ENCODE measurements around the gene C1orf50.

The C1orf50 gene

DNA sequence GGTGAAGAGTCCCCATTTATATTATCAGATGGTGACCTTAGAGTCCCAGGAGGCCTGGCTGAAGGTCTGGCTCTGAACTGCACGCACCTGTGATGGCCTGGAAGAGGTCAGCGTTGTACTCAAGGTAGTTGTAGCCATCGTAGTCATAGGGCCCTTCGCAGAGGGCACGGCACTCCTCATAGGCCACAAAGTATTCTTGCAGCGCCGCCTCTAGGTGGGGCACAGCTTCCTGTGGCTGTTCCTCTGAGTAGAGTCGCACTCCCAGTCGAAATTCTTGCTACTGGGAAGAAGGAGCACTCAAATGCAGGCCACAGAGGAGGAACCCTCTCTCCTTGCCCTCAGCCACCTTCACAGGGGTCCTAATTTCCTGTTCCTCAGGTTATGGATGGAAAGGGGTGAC lies 7.9 kb upstream of the C1orf50 start:
- DNase-seq (ENCODE audit: low read depth in 2 of 2), result no peak

DNA sequence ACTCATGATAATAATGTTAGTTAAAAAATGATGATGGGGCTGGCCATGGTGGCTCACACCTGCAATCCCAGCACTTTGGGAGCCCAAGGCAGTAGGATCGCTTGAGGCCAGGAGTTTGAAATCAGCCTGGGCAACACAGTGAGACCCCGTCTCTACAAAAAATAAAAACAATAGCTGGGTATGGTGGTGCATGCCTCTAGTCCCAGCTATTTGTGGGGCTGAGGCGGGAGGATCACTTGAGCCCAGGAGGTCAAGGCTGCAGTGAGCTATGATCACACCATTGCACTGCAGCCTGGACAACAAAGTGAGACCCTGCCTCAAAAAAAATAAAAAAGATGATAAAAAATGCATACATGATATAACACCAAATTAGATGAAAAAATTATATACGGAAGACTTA lies 5.5 kb upstream of the C1orf50 start:
- DNase-seq (ENCODE audit: low read depth in 2 of 2), result no peak

DNA sequence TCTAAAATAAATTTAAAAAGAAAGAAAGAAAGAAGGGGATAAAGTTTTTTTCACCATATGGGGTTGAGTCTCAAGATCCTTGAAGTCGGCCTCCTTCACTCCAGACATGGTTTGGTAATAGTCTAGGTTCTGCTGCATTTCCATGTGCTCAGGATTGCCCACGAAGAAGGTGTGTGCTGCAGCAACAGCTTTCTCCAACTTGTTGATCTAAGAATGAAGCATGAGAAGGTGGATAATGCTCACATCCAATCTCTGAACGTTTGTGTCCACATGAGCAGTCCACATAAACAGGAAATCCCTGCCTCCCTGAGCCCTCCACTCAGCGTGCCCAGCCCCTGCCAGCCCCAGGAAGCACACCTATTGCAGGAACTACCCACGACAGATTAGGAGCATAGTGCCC lies 4.8 kb upstream of the C1orf50 start:
- no peak for DNase-seq (ENCODE audit: low read depth in 2 of 2)

DNA sequence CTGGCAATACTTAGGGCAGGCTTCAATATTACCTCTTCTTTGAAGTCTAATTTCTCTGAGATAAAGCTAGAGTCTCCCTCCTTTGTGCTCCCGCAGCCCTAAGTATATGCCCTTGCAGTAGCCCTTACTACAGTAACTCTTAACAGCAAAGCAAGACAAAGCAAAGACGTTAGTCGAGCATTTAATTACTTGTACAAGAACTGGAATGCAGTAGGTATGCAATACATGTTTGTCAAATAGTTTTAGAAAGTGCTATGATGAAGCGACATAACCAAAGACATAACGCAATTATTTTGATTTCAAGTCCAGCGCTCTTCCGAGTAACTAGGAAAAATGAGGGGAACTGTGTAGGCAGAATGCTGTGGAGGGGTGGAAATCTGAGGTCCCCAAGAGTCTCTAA lies 1.8 kb upstream of the C1orf50 start:
- DNase-seq (ENCODE audit: low read depth in 2 of 2), result no peak

DNA sequence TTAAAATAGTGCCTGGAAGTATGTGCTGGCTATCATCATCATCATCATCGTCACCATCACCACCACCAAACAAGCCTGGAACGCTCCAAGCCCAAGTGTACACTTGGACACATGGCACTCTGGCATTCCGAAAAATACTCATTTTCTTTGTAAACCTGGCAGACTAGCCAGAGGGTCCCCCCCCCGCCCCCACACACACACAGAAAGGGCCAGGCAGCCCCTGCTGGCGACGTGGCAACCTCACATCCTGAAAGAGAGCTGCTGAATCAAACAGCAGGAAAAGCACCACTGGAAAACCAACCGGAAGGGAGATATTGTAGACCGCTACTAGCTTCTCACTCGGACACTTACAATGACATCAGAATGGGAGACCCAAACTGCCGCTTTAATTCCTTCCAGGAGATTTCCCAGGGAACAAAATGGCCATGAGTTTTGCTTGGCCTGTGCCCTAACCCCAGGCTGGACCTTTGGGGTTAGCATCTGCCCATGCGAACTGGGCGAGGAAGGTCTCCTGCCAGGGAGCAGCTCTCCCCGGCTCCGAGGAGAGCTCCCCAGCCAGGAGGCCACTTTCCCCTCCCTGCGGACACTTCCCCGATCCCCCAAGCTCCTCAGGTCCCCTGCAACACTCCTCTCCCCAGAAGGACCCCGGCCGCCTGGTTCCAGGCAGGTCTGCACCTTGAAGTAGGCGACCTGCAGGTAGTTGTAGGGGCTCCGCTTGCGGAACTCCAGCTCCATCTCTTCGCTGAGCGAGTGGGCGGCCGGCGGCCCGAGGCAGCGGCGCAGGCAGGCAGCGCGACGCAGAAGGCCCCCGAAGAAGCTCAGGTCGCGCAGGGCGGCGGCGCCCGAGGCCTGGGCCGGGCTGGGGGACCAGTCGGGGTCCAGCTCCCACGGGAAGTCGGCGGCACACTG lies 963 bp upstream of the C1orf50 start:
- DNase-seq (ENCODE audit: low read depth in 2 of 2), result no peak

DNA sequence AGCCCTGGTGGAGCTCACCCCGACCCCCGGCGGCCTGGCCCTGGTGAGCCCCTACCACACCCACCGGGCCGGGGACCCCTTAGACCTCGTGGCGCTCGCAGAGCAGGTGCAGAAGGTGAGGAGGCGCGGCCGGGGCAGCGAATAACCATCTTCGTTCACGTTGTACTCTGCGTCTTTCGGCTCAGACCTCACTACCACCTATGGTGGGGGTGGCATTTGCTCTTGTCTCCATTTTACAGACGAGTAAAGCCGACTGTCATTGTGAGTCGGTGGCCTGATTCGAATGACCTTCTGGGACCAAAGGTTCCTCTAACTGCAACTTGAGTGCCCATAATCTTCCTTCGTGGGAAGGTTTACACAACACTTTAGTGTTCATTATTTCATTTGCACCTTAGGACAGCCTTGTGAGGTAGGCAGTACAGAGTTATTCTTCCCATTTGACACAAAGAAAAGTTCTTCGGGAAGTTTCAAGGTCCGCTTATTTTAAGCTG lies 506 bp downstream of the C1orf50 start:
- DNase-seq (ENCODE audit: low read depth in 2 of 2), result no peak

DNA sequence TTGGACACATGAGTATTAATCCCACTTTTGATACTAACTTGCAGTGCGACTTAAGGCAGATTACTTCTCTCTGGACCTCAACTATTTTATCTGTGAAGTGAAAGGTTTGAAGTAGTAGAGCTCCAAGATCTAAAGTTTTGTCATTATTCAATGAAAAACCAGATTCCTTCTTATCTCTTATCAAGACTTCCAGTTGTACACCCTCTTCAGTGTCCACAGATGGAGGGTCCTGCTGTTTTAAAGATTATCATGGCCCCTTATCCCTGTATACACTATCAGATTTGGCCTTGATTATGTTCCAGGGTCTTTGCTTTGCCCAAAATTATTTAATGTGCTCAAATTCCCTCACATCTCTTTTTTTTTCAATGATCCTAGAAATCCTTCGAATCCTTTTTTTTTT lies 1.1 kb downstream of the C1orf50 start:
- no peak for DNase-seq (ENCODE audit: low read depth in 2 of 2)

DNA sequence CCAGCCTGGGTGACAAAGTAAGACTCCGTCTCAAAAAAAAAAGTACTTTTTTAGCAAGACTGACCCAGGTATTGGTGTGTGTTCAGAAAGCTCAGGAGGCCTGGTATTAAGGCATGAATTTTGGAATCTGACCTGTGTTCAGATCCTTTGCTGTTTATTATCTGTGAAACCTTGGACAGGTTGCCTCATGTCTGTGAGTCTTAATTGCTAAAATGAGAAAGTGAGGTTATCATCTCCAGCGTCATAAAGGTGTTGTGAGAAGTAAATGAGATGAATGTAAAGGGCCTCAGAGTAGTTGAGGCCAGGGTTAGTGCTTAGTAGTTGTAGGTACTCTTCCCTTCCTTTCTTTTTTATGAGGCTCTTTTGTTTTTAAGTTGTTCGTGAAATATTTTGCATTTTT lies 2.8 kb downstream of the C1orf50 start:
- DNase-seq (ENCODE audit: low read depth in 2 of 2), result no peak

DNA sequence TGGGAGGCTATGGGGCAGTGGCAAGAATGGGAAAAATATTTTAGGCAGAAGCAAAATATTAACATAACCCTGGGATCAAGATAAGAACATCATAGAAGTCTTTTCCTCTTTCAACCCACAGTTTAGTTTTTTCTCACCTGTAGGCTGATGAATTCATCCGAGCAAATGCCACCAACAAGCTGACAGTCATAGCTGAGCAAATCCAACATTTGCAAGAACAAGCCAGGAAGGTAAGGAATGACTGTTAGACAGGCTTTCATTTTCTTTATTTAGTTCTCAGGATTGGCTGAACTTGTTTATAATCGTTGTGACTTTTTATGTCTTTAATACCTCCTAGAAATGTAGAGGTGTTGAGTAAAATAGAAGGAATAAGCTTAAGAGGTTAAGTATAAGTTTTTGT lies 6.4 kb downstream of the C1orf50 start:
- DNase-seq (ENCODE audit: low read depth in 2 of 2), result no peak

DNA sequence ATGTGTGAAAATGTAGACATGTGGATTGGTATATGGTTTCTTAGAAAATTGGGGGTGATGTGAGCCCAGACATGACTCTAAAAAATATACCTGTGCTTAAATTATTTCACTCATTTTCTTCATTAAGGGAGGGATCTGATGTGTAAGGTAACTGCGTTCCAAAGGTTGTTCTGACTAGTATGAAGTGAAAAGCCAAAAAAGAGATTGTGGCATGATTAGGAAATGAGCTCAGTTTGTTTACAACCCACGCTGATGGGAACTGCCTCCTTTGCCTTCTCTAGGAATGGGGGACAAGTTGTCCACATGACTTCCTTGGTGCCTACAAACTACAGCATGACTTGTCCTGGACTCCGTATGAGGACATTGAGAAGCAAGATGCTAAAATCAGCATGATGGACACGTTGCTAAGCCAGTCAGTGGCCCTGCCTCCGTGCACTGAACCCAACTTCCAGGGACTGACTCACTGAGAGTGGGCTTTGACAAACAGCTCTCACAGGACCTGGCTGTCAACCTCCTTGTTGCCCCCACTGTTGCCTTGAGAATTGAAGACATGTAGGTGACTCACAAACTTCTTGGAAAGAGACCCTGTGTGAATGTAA lies 8.0 kb downstream of the C1orf50 start:
- no peak for DNase-seq (ENCODE audit: low read depth in 2 of 2)

DNA sequence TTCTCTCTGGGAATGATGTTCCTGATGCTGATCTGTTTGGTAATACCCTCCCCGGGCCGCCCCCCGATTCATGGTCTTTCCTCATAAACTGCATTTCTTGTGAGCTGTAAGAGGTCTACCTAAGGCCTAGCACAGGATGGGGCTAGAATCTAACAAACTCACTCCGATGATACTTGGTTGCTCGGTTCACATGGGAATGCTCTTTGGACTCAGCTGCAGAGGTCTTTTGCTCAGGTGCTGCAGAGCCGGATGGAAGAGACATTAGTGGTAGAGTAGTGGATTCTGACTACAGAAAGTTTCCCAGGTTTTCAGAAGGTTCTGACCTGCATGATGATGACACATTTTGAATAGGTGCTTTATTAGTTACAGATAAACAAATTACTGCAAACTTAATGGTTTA lies 9.5 kb downstream of the C1orf50 start:
- no peak for DNase-seq (ENCODE audit: low read depth in 2 of 2)

DNA sequence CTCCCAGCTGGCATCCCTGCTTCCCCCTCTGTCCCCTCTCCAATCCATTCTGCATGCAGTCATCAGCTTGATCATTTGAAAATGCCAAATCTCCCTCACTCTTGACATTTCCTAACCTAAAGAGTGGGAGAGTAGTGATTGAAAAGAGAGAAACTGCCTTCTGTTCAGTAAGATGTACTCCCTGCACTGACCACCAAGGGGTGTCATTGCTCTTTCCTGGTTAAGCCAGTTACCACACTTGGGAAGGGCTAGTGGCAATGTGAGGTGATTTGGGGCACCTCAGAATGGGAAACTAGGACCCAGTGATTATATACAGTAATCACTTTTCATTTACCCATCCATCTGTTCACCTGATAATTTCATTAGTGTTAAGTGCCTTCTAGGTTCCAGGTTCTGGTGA lies 10.8 kb downstream of the C1orf50 start:
- no peak for DNase-seq (ENCODE audit: low read depth in 2 of 2)

DNA sequence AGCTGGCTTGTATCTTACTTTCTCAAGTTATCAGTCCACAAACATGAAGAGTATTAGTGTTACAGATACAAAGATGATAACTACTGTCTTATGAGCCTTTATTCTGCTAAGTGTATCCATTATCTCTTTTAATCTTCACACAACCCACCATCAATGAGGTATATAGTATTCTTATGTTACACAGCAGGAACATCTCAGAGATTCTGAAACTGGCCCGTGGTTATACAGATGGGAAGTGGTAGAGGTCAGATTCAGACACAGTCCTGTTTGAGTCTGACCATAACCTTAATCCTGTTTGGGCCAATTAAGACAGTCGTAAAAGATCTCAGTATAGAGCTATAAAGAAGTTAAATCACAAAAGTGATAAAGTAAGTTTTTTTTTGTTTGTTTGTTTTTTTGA lies 12.7 kb downstream of the C1orf50 start:
- DNase-seq (ENCODE audit: low read depth in 2 of 2), result no peak

DNA sequence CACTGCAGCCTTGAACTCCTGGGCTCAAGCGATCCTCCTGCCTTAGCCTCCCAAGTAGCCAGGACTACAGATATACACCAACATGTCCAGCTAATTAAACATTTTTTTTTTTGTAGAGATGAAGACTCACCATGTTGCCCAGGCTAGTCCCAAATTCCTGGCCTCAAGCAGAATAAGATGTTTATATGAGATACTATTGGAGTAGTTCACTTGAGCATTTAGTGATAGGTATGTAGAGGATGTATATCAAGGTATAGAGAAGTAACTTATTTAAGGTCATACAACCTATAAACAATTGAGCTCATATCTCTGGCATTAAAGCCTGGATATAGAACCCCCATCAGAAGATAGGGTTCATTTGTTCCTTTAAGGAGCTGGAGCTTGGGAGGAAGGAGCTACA lies 13.1 kb downstream of the C1orf50 start:
- DNase-seq (ENCODE audit: low read depth in 2 of 2), result no peak

DNA sequence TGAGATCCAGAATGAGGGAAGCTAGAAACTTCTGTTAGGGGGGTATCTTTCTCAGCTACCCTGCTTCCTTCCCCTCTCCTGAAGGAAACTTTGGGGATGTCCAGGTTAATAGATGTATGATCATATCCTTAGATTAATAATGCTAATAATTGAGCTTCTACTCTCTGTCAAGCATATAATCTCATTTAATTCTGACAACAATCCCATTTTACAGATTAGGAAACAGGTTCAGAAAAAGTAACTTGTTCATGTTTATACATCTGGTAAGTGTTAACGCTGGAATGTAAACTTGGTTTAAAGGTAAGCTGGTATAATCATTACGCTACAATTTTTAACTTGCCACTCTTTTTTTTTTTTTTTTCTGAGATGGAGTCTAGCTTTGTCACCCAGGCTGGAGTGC lies 16.0 kb downstream of the C1orf50 start:
- DNase-seq (ENCODE audit: low read depth in 2 of 2), result no peak

DNA sequence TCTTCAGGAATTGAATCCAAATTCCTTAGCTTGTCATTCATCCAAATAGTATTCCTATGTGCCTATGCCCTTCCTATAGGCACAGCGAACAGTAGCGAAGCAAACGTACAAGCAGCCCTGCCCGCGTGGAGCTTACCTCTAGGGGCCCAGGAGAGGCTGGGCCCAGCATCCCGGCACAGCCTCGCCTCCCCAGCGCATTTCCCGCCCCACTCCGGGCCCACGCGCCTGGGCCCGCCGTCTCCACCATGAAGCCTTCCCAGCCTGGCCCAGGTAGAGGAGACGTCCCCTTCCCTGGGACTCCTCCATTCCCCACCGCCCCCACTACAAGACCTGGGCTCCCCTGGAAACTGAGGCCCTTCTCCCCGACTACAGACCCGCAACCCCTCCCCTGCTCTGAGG lies 17.5 kb downstream of the C1orf50 start:
- no peak for DNase-seq (ENCODE audit: low read depth in 2 of 2)

DNA sequence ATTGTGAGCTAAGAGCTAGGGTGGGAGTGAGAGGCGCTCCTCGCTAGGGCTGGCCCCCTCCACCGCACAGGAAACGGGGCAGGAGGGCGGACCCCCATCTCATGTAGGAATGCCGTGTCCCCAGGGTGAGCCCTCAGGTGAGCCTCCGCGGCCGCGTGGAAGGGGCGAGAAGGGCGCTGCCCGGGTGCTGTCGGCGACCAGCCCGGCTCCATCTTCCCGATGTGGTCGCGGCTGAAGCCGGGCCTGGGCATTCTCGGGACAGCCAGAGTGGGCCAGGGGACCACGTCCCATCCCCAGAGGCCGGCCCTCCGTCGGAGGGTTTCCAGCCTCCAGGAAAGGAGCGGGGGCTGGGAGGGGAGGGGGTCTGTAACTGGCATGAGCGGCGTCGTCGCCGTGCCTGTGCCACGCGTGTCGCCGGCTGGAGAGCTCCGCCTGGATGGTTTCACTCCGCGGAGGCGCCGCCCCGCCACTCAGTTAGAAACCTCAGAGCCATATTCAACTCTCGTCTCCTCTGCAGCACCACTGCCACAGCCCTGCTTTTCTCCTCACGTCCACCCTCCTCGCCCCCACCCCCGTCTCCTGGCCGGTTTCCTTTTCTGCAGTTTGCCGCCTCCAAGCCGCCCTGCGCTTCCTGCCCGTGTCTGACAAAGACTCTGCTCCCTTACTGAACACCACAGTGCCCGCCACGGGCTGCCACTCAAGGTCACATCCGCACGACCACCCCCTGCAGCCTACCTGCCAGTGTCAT lies 18.1 kb downstream of the C1orf50 start, which contains the start of gene TMEM269:
Gene TMEM269 (plus strand): TSS at position 46 of the 748 bp plus-strand sequence. CDS start 4,903 bp downstream, outside the sequence.
- DNase-seq (ENCODE audit: low read depth in 2 of 2), result peak in 1 of 2 donors; percentile 6

DNA sequence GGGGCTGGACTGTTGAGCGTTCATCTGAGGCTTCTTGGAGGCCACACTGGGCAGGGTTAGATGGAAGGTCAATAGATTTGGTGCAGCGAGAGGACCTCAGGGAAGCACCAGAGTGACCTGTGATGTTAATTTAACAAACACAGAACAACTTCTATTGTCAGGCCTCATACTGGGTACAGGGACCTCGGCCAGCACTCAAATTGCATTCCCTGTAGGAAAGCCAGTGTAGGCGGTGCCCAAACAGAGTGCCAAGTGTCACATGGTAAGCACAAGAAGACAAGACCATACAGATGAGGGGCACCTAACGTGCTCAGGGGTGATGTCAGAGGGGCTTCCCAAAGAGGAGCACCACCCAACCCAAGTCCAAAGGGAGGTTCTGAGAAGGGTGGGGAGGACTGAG lies 19.0 kb downstream of the C1orf50 start:
- DNase-seq (ENCODE audit: low read depth in 2 of 2), result no peak

DNA sequence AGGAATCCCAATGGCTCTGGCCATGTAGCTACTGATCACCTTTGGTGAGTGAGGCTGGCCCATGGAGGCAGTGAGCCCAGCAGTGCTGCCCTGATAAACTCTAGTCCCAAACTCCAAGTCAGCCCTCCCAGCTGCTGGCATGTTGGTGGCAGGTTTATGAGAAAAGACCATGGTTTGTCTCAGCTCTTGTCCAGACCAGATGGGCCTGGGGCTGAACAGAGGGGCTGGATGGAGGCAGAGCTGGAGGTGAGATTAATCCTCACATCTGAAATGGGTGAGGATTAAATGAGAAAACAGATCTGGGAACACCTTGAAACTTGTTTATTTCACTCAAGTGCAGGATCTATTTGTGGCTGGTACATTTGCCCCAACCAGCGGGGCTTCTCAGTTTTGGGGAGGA lies 21.0 kb downstream of the C1orf50 start:
- DNase-seq (ENCODE audit: low read depth in 2 of 2), result no peak

DNA sequence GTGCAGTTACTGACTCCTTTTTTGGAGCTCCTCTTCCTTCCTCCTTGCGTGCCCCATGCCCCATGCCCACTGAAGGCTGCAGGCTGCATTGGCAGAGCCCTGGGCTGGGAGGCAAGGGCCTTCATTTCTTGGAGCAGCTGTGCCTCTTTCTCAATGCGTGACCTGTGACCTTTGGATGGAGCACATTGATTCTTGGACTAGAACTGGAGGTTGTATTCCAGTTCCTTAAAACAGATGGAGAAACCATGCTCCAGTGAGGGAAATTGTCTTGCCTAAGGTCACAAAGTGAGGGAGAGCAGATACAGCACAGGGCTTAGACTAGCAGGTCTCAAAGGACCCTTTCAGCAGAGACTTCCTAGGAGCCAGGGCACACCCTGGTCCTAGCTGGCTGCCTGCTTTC lies 26.8 kb downstream of the C1orf50 start:
- no peak for DNase-seq (ENCODE audit: low read depth in 2 of 2)

DNA sequence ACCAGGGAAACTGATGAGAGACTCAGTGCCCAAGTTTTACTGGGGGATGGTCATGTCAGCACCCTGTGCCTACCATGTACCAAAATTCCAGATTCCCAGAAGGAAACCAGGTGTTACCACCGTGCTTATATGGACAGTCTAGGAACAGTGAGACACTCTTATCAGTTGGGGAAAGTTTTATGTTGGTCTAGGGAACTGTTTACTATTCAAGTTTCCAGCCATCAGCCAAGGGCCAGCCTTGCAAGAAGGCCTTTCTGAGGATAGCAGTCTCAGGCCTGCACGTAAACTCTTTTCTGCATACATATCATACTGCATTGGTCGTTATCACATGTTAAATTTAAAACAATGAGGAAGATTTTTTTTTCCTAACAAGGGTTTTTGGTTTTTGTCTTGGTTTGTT lies 30.4 kb downstream of the C1orf50 start:
- no peak for DNase-seq (ENCODE audit: low read depth in 2 of 2)

DNA sequence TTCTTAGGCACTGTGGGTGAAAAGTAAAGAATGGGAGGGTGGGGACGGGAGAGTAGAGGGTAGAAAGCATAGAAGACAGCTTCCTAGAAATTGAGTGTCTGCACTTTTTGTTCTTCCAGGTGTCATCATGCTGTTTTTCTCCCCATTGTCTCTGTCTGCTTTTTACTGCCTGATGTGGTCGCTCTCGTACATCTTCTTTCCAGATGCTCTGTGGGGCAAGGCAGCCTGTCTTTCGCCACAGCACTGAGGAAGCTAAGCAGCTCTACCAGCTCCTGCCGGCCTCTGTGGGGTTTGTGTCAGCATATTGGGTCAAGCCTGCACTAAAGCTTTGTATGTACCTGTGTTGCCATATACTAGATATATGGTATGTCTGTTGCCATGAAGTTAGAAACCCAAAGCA lies 30.9 kb downstream of the C1orf50 start:
- DNase-seq (ENCODE audit: low read depth in 2 of 2), result no peak
